ENCODE results near the gene MTMR11.
"Not testable (repeated sequence)": the region's sequence is repeated elsewhere in the genome, so short reads cannot be mapped to it uniquely, and the experiment has no call there.

The MTMR11 gene

GRCh38 chr1:149965440-149965839, 28.8 kb upstream of the MTMR11 start:
- FAIRE-seq (no peak), DNase-seq (ENCODE audit: insufficient read length, low spot score) (no peak)
- TF ChIP-seq PAX5 (IDR thresholded peaks at IDR 0.05; ENCODE audit: insufficient read depth, low read length, severe bottlenecking) (no peak), SPI1 (IDR thresholded peaks at IDR 0.05; ENCODE audit: low read depth, low read length) (no peak), POLR2AphosphoS5 (IDR thresholded peaks at IDR 0.05; ENCODE audit: low read depth, low read length) (no peak), POU2F2 (IDR thresholded peaks at IDR 0.05; ENCODE audit: low read depth, low read length) (no peak), TAF1 (IDR thresholded peaks at IDR 0.05; ENCODE audit: low read depth, low read length) (no peak), POLR2A (IDR thresholded peaks at IDR 0.05; ENCODE audit: low read depth, low read length) (no peak)

- TF ChIP-seq TAF1 (IDR thresholded peaks at IDR 0.05; ENCODE audit: low read depth, low read length) (no peak), POLR2AphosphoS5 (IDR thresholded peaks at IDR 0.05; ENCODE audit: low read depth, low read length) (no peak), SPI1 (IDR thresholded peaks at IDR 0.05; ENCODE audit: low read depth, low read length) (no peak), POLR2A (IDR thresholded peaks at IDR 0.05; ENCODE audit: low read depth, low read length) (no peak), PAX5 (IDR thresholded peaks at IDR 0.05; ENCODE audit: insufficient read depth, low read length, severe bottlenecking) (no peak), POU2F2 (IDR thresholded peaks at IDR 0.05; ENCODE audit: low read depth, low read length) (no peak)
- no peak for FAIRE-seq
- no peak for DNase-seq (ENCODE audit: insufficient read length, low spot score)
Measured at GRCh38 chr1:149963358-149963757, 26.7 kb upstream of the MTMR11 start.

- FAIRE-seq (no peak), DNase-seq (ENCODE audit: insufficient read length, low spot score) (no peak)
- no peak for TF ChIP-seq POU2F2 (IDR thresholded peaks at IDR 0.05; ENCODE audit: low read depth, low read length)
- no peak for TF ChIP-seq POLR2A (IDR thresholded peaks at IDR 0.05; ENCODE audit: low read depth, low read length)
Measured at GRCh38 chr1:149962736-149963135, 26.1 kb upstream of the MTMR11 start.

- DNase-seq (ENCODE audit: insufficient read length, low spot score) (no peak), FAIRE-seq (peak; percentile 47)
- TF ChIP-seq SPI1 (IDR thresholded peaks at IDR 0.05; ENCODE audit: low read depth, low read length), result peak; percentile 43
- no peak for TF ChIP-seq POLR2AphosphoS5 (IDR thresholded peaks at IDR 0.05; ENCODE audit: low read depth, low read length)
- TF ChIP-seq POU2F2 (IDR thresholded peaks at IDR 0.05; ENCODE audit: low read depth, low read length), result no peak
Measured at GRCh38 chr1:149962039-149962647, 25.5 kb upstream of the MTMR11 start.

GRCh38 chr1:149957548-149957947, 20.9 kb upstream of the MTMR11 start:
- not testable (repeated sequence) for DNase-seq (ENCODE audit: insufficient read length, low spot score); FAIRE-seq

- FAIRE-seq (no peak), DNase-seq (ENCODE audit: insufficient read length, low spot score) (no peak)
- TF ChIP-seq POU2F2 (IDR thresholded peaks at IDR 0.05; ENCODE audit: low read depth, low read length) (no peak), POLR2AphosphoS5 (IDR thresholded peaks at IDR 0.05; ENCODE audit: low read depth, low read length) (no peak), SPI1 (IDR thresholded peaks at IDR 0.05; ENCODE audit: low read depth, low read length) (no peak), POLR2A (IDR thresholded peaks at IDR 0.05; ENCODE audit: low read depth, low read length) (no peak)
Measured at GRCh38 chr1:149949911-149950310, 13.2 kb upstream of the MTMR11 start.

- DNase-seq (ENCODE audit: insufficient read length, low spot score) (no peak), FAIRE-seq (no peak)
- no peak for TF ChIP-seq SPI1 (IDR thresholded peaks at IDR 0.05; ENCODE audit: low read depth, low read length)
- TF ChIP-seq POLR2A (IDR thresholded peaks at IDR 0.05; ENCODE audit: low read depth, low read length), result no peak
- no peak for TF ChIP-seq PAX5 (IDR thresholded peaks at IDR 0.05; ENCODE audit: insufficient read depth, low read length, severe bottlenecking)
- no peak for TF ChIP-seq TAF1 (IDR thresholded peaks at IDR 0.05; ENCODE audit: low read depth, low read length)
Measured at GRCh38 chr1:149945206-149945605, 8.5 kb upstream of the MTMR11 start.

GRCh38 chr1:149942885-149943284, 6.2 kb upstream of the MTMR11 start:
- TF ChIP-seq POLR2A (IDR thresholded peaks at IDR 0.05; ENCODE audit: low read depth, low read length) (no peak), TAF1 (IDR thresholded peaks at IDR 0.05; ENCODE audit: low read depth, low read length) (no peak), SPI1 (IDR thresholded peaks at IDR 0.05; ENCODE audit: low read depth, low read length) (no peak)
- DNase-seq (ENCODE audit: insufficient read length, low spot score) (no peak), FAIRE-seq (no peak)

- FAIRE-seq, result no peak
- DNase-seq (ENCODE audit: insufficient read length, low spot score), result no peak
Measured at GRCh38 chr1:149942207-149942606, 5.5 kb upstream of the MTMR11 start.

GRCh38 chr1:149940427-149940826, 3.7 kb upstream of the MTMR11 start:
- FAIRE-seq, result no peak
- no peak for DNase-seq (ENCODE audit: insufficient read length, low spot score)
- TF ChIP-seq TAF1 (IDR thresholded peaks at IDR 0.05; ENCODE audit: low read depth, low read length) (no peak), POLR2AphosphoS5 (IDR thresholded peaks at IDR 0.05; ENCODE audit: low read depth, low read length) (no peak), SPI1 (IDR thresholded peaks at IDR 0.05; ENCODE audit: low read depth, low read length) (no peak), POU2F2 (IDR thresholded peaks at IDR 0.05; ENCODE audit: low read depth, low read length) (no peak), PAX5 (IDR thresholded peaks at IDR 0.05; ENCODE audit: insufficient read depth, low read length, severe bottlenecking) (no peak), POLR2A (IDR thresholded peaks at IDR 0.05; ENCODE audit: low read depth, low read length) (no peak)

More at GRCh38 chr1:149942207-149942606, 5.5 kb upstream of the MTMR11 start:
- TF ChIP-seq POLR2A (IDR thresholded peaks at IDR 0.05; ENCODE audit: low read depth, low read length), result no peak

- FAIRE-seq; DNase-seq (ENCODE audit: insufficient read length, low spot score): not testable (repeated sequence)
Measured at GRCh38 chr1:149938668-149939003, 2.0 kb upstream of the MTMR11 start.

GRCh38 chr1:149937759-149938158, 1.1 kb upstream of the MTMR11 start:
- no peak for TF ChIP-seq POU2F2 (IDR thresholded peaks at IDR 0.05; ENCODE audit: low read depth, low read length)
- TF ChIP-seq TAF1 (IDR thresholded peaks at IDR 0.05; ENCODE audit: low read depth, low read length), result no peak
- no peak for TF ChIP-seq PAX5 (IDR thresholded peaks at IDR 0.05; ENCODE audit: insufficient read depth, low read length, severe bottlenecking)
- no peak for TF ChIP-seq POLR2AphosphoS5 (IDR thresholded peaks at IDR 0.05; ENCODE audit: low read depth, low read length)
- no peak for TF ChIP-seq SPI1 (IDR thresholded peaks at IDR 0.05; ENCODE audit: low read depth, low read length)
- no peak for TF ChIP-seq POLR2A (IDR thresholded peaks at IDR 0.05; ENCODE audit: low read depth, low read length)
- FAIRE-seq (no peak), DNase-seq (ENCODE audit: insufficient read length, low spot score) (no peak)

Measured in GM12891 (cell line).